ENCODE measurements around the gene PRCP.

DNA sequence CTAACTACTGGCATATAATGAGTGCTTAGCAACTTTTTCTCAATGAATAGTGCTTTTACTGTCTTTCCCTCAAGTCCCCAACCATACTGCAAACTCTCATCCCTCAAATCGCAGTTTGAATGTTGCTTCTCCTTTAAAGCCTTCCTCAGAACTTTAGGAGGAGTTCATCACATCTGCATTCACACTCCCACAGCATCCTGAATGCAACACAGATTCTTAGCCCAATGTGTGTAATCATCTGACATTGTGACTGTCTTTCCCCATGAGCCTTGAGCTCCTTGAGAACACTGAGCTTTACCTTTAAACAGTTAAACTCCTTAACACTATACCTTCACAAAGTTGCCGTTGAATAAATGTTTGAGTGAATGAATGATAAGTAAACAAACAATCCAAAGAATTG, 84.8 kb downstream of the PRCP start:
- no peak for TF ChIP-seq CTCF (IDR thresholded peaks at IDR 0.05)
- no peak for TF ChIP-seq POLR2AphosphoS5 (IDR thresholded peaks at IDR 0.05; ENCODE audit: low read depth, low read length)
- TF ChIP-seq SIN3A (IDR thresholded peaks at IDR 0.05; ENCODE audit: borderline replicate concordance, insufficient read depth, low read depth, low read length) = no peak
- TF ChIP-seq REST (IDR thresholded peaks at IDR 0.05; ENCODE audit: insufficient read depth in 1 of 2, low read depth in 2 of 2, low read length in 1 of 2) = no peak
